Measurements from ENCODE around the gene GAB4.

DNA sequence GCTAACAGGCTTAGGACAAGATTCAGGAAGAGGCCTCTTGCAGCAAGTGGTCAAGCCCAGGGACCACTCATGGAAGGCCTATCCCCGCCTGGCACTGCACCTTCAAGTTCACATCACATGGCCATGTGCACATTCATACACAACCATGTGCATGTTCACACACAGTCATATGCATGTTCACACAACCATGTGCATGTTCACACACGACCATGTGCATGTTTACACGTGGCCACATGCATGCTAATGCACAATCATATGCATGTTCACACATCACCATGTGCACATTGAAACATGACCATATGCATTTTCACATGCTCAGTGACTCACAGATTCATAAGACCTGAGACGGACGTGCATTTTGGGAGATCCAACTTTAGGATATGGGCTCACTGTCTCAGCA, 48.0 kb upstream of the GAB4 start:
- TF ChIP-seq POLR2A (IDR thresholded peaks at IDR 0.05; ENCODE audit: low read depth, low read length), result no peak
- no peak for TF ChIP-seq POLR2AphosphoS5 (IDR thresholded peaks at IDR 0.05; ENCODE audit: low read depth, low read length)
- no peak for TF ChIP-seq TAF1 (IDR thresholded peaks at IDR 0.05; ENCODE audit: low read depth, low read length)
- no peak for TF ChIP-seq PAX5 (IDR thresholded peaks at IDR 0.05; ENCODE audit: insufficient read depth, low read length, severe bottlenecking)
- no peak for TF ChIP-seq SPI1 (IDR thresholded peaks at IDR 0.05; ENCODE audit: low read depth, low read length)
- TF ChIP-seq POU2F2 (IDR thresholded peaks at IDR 0.05; ENCODE audit: low read depth, low read length), result no peak

Measured in GM12891 (cell line).